COLO829 (cell line): Measurements from ENCODE around the gene FLAD1.

ENCODE experiments used
- DNase-seq: peaks from one replicate; pipeline ENCODE4 v3.0.0; 2012; ENCODE audit warnings: low spot score

FLAD1 gene

GRCh38 chr1:155017041-155017945, 34.1 kb downstream of the FLAD1 start:
- DNase-seq, result peak; percentile 88

DNA sequence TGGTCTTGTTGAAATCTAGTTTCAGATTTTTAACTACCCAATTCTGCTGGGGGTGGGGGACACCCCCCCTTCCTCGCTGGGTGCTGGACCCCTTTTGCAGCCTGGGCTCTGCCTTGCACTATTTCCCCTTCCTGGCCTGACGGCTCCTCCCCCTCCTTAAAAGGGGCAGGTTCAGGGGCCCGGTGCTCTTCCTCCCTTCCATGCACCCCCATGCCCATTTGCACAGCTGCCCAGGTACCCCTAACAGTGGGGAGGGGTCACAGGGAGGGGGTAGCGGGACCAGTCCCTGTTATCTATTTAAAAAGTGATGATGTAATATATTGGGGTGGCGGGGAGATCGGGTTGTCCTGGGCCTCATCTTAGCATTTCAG, 34.8 kb downstream of the FLAD1 start:
- no peak for DNase-seq

DNA sequence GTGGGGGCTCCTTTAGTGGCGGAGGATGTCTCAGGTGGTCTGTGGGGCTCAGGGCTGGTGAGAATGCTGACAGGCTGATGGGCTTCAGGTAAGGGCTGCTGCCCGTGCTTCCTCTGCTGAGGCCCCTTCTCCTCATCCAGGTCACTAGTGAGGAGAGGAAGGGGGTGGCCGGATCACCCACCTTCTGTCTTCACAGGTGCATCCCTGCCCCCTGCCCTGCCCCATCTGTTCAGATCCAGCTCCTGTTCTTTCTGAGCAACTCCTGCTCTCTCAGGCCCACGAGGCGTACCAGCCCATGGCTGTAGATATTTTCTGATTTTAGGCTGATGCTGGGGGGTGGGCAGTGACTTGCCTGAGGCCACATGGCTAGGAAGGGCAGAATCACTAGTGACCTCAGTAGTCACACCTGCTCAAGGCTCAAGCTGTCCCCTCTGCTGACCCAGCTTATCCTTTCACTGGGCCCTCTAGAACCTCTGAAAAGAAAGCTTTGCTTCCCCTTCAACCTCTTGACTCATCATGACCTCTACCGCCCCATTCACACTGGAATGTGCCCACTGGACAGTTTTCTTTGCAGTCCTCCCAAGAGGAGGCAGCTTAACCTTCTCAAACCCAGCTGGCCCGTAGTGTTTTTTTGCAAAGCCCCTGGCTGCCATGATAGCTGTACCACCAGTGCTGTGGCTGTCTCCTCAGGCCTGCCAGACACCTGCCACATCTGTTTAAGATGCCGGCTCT, 35.6 kb downstream of the FLAD1 start:
- DNase-seq, result no peak

DNA sequence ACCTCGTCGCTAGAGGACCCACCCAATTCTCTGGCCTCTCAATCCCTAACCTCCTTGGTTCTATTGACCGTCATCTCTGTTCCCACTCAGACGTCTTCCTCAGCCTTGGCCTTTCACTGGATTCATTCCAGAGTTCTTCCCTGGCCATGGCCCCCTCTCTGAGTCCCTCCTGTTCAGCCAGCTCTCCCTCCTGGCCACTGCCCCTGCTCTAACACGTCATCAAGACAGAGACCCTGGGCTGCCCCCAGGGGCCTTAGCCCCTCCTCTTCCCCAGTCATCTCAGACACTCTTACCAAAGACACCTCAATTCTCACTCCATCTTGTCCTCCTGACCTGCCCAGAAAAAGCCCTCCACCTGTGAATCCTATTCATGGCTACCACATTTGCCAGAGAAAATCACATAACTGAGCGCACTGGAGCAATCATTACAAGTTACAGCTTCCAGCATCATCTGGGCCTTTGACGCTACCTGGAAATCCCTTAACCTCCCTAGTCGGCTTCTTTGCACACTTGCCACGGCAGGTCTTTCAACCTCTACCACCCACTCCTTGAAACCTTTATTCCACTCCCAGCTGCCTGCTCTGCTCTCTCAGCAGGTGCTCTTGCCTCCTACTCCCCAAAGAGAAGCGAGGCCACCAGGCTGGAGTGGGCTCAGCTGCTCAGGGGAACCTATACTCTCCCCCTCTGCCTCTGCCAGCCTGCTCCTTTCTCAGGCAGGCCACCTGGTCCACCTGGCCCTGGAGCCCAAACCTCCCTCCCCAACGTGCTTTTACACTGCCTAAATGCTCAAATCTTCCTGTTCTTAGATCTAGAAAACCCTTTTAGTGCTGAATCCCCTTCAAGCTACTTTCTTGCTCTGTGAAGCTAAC, 36.5 kb downstream of the FLAD1 start:
- DNase-seq, result no peak

DNA sequence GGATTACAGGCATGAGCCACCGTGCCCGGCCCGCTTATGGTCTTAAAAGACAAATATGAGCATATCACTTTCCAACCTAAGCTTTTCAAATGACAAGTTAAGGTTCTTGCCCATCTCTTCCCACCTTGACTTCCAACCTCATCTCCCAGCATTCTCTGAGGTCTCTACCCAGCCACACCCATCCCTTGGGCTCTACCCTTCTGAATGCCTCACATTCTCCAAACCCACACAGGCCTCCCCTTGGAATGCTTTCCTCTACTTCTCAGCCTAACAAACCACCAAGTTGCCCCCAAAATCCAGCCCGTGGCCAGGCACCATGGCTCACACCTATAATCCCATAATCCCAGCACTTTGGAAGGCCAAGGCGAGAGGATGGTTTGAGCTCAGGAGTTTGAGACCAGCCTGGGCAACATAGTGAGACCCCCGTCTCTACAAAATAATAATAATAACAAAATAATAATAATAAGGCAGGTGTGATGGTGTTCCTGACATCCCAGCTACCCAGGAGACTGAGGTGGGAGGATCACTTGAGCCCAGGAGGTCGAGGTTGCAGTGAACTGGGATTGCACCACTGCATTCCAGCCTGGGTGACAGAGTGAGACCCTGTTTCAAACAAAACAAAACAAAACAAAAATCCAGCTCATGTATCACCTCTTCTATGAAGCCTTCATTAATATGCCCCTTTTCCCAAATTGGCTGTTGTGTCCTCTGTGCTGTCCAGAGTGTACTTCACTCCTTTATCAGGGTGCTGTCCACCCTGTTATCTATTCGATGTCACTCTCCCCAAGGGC, 39.2 kb downstream of the FLAD1 start:
- no peak for DNase-seq

DNA sequence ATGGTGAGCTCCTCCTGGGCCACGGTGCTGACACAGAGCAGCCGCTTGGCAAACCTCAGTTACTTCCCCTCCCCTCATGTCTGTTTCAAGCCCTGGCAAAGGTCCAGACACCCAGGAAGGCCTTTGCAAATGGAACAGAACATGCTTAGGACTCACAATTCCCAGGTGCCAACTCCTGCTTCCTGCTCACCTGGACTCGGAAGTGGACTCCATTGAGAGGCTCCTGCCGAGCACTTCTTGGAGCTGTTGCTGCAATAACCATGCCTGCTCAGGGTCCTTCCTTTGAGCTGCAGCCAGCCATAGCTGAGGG, 39.7 kb downstream of the FLAD1 start:
- no peak for DNase-seq

DNA sequence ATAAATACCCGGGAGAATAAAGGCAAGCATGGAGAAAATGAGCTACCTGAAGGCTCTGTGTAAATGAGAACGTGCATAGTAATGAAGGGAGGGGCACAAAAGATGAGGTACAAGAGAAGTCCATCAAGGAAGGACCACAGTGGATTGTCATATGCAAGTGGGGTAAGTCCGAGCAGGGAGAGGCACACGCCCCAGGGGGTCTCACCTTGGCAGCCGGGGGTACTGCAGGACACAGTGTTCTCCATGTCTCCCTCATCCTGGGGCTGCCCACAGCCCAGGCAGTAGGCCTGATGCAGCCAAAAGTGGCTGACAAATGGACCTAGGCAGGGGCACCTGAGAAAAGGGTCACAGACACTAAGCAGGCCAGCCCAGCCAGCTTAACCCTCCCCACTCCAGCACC, 40.5 kb downstream of the FLAD1 start:
- DNase-seq, result no peak

GRCh38 chr1:155024315-155024714, 41.2 kb downstream of the FLAD1 start:
- no peak for DNase-seq

- DNase-seq, result no peak
These were observed 43.0 kb downstream of the FLAD1 start for GRCh38 chr1:155026154-155026553.

- no peak for DNase-seq
These were observed 43.4 kb downstream of the FLAD1 start for GRCh38 chr1:155026588-155026987.

- DNase-seq, result no peak
These were observed 46.5 kb downstream of the FLAD1 start for GRCh38 chr1:155029513-155030242.

DNA sequence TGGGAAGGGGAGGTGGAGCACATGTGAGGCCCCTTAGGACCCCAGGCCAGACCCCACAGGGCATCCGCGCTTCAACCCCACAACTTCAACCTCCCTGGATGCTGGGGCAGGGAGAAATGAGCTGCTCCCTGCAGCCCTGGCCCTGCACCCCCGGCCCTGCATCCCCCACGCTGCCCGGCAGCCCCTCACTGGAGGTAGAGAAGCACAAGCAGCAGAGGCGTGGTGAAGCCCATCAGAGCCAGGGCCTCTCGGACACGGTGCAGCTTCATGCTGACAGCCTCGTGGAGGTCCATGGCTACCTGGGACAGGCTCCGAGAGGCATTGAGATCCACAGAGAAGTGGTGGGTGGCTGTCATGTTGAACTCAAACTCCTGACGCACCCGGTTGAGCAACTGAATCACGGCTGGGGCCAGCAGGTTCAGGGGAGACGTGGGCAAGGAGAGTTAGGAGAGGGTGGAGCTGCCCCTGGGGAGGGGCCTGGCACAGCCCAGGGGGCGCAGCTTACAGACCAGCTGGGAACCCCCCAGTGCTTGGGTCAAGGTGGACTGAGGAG, 47.2 kb downstream of the FLAD1 start:
- no peak for DNase-seq

- no peak for DNase-seq
These were observed 47.8 kb downstream of the FLAD1 start for GRCh38 chr1:155030899-155031298.

DNA sequence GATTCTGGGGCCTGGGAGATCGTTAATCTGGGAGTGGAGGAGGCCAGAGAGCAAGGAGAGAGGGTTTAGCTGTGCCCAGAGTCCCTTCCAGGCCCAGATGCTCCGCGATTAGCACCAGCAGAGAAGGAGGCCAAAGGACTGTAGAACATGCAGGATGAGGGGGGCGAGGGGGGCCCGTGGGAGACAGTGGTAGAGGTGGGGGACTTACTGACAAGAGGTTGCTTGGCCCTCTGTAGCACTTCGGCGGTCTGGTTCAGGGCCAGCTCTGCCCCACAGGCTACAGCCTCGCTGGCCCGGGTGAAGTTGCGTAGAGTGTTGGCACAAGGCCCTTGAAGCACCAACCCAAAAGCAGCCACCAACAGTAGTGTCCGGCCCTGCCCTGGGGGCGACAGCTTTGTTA, 49.7 kb downstream of the FLAD1 start:
- DNase-seq, result no peak

DNA sequence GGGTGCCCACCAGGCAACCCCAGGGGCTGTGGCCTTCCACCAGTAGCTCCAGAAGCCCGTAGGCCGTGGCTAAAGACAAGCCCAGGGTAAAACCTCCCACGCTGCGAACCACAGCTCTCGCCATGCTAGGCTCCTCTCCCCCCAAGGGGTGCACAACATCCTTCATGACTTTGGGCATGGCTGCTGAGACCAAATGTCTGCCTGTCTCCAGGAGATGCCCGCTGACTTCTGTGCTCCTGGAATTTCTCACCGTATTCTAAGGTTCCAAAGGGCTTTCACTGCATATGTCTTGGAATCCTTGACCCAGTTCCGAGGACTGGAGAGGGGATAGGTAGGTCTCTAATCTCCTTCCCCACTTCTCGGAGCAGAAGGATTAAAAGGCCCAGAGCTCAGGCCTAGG, 50.4 kb downstream of the FLAD1 start, which contains the start of the genes DCST1 and DCST2:
Gene DCST1, plus strand, starts transcription at position 301 of the 400 bp plus-strand sequence. CDS start 213 bp downstream, outside the sequence.
Gene DCST2, minus strand, starts transcription at position 258 of the 400 bp plus-strand sequence. Its CDS starts 80 bp downstream, at position 178.
- no peak for DNase-seq

DNA sequence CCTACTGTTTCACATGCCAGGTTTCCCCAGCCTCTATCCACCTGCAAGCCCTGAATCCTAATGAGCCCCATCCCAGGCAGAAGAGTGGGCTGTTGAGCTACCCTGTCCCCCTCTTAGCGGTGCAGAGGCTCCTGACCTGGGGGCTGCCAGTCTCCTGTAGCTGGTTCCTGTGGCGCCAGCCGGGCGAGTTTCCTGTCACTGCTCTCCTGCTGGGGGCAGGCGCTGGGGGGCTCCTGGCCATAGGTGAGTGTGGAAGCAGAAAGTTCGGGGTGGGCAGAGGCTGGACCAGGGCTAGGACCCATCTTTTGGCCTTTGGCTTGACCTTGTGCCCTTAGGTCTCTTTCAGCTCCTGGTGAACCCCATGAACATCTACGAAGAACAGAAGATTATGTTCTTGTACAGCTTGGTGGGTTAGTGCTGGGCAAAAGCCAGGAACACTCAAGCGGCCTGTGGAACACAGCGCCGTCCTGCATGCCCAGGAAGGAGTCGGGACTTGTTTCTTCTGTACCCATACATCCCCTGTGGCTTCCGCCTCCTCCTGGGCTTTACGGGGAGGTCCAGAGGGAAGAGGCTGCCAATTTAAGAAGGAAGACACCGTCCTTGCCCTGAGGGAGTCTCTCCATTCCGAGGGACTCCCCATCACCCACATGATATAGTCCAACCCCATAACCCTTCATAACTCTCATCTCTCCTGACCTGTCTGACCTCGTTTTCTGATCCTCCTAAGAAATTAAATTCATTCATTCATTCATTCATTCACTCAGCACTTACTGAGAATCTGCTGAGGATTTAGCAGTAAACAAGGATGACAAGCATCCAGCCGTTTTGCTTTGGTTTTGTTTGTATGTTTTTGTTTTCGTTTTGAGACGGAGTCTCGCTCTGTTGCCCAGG, 51.4 kb downstream of the FLAD1 start:
- no peak for DNase-seq

DNA sequence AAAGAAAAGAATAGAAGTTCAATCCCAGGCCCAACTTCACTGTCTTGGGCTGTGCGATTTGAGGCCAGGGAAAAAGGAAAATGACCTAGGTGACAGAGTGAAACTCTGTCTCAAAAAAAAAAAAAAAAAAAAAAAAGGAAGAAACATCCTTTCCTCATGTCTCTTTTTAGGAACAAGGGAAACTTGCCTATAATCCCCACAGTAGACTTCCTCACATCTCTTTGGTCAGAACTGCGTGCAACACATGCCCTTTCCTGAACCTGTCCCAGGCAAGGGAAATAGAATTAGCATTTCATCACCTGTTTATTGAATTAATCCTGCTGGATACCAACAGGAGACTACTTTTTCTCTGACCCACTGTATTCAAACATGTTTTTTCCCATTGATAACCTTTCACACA, 52.8 kb downstream of the FLAD1 start:
- DNase-seq, result no peak

GRCh38 chr1:155037043-155037442, 53.9 kb downstream of the FLAD1 start:
- DNase-seq, result no peak

- no peak for DNase-seq
These were observed 54.8 kb downstream of the FLAD1 start for GRCh38 chr1:155037851-155038441.
